DOHH2 (cell line): ENCODE results near the gene TDRKH.
"Not testable (repeated sequence)": the region's sequence is repeated elsewhere in the genome, so short reads cannot be mapped to it uniquely, and the experiment has no call there.

Source experiments
- H3F3A ChIP-seq: fragments of 200-600 bp; sonication (generic), shearing (Covaris generic); 2 replicates; pipeline ENCODE4 v1.6.0; 2016; ENCODE audit warnings: antibody characterized with exemption, mild to moderate bottlenecking; ENCODE audit not compliant: control insufficient read depth, insufficient read depth
- H3K27ac ChIP-seq: fragments of 200-600 bp; sonication (generic); 2 replicates; pipeline ENCODE4 v1.5.1; 2014; ENCODE audit warnings: low read depth, mild to moderate bottlenecking, low read length, moderate library complexity
- H3K27me3 ChIP-seq: fragments of 200-600 bp; sonication (generic); 2 replicates; pipeline ENCODE4 v1.6.1; 2014; ENCODE audit warnings: mild to moderate bottlenecking, low read length, mixed read lengths; ENCODE audit not compliant: control insufficient read depth
- H3K36me3 ChIP-seq: fragments of 200-600 bp; sonication (generic); 2 replicates; pipeline ENCODE4 v1.6.1; 2014; ENCODE audit warnings: mild to moderate bottlenecking, low read length, moderate library complexity, mixed read lengths; ENCODE audit not compliant: control insufficient read depth
- H3K4me1 ChIP-seq: fragments of 200-600 bp; sonication (generic); 2 replicates; pipeline ENCODE4 v1.6.1; 2014; ENCODE audit warnings: mild to moderate bottlenecking, low read length, mixed read lengths; ENCODE audit not compliant: control insufficient read depth
- H3K4me2 ChIP-seq: fragments of 200-600 bp; sonication (generic); 2 replicates; pipeline ENCODE4 v1.6.0; 2014; ENCODE audit warnings: mild to moderate bottlenecking, low read length, moderate library complexity
- H3K4me3 ChIP-seq: fragments of 200-600 bp; sonication (generic); 2 replicates; pipeline ENCODE4 v1.5.1; 2014; ENCODE audit warnings: mild to moderate bottlenecking, low read length, mixed read lengths
- H3K79me2 ChIP-seq: fragments of 200-600 bp; sonication (generic); 2 replicates; pipeline ENCODE4 v1.6.1; 2014; ENCODE audit warnings: mild to moderate bottlenecking, low read length, mixed read lengths; ENCODE audit not compliant: control insufficient read depth
- H3K9me2 ChIP-seq: fragments of 200-600 bp; sonication (generic); replicated peaks from 2 replicates; pipeline ENCODE4 v1.6.1; 2014; ENCODE audit warnings: mild to moderate bottlenecking, low read length, mixed read lengths; ENCODE audit not compliant: control insufficient read depth
- H3K9me3 ChIP-seq: fragments of 200-600 bp; sonication (generic); 2 replicates; pipeline ENCODE4 v1.6.1; 2014; ENCODE audit warnings: antibody characterized with exemption, low read length, mixed read lengths; ENCODE audit not compliant: control insufficient read depth, insufficient read depth
- H4K20me1 ChIP-seq: fragments of 200-600 bp; sonication (generic); 2 replicates; pipeline ENCODE4 v1.6.0; 2014; ENCODE audit warnings: low read depth, mild to moderate bottlenecking, antibody characterized with exemption, low read length, moderate library complexity; ENCODE audit not compliant: control insufficient read depth, insufficient read depth
- EZH2phosphoT487 ChIP-seq: fragments of 200-600 bp; sonication (generic); IDR thresholded peaks from 2 replicates; pipeline ENCODE4 v1.6.1; 2017; ENCODE audit warnings: borderline replicate concordance, mild to moderate bottlenecking, antibody characterized with exemption, low read length, moderate library complexity, mixed read lengths
- TF ChIP-seq, protein P1 (sequence below): fragments of 200-600 bp; sonication (generic); IDR thresholded peaks from one replicate; pipeline ENCODE4 v1.5.1; 2014; ENCODE audit warnings: antibody characterized with exemption, mild to moderate bottlenecking, low read depth, low read length; ENCODE audit not compliant: poor library complexity, severe bottlenecking

The TDRKH gene

DNA sequence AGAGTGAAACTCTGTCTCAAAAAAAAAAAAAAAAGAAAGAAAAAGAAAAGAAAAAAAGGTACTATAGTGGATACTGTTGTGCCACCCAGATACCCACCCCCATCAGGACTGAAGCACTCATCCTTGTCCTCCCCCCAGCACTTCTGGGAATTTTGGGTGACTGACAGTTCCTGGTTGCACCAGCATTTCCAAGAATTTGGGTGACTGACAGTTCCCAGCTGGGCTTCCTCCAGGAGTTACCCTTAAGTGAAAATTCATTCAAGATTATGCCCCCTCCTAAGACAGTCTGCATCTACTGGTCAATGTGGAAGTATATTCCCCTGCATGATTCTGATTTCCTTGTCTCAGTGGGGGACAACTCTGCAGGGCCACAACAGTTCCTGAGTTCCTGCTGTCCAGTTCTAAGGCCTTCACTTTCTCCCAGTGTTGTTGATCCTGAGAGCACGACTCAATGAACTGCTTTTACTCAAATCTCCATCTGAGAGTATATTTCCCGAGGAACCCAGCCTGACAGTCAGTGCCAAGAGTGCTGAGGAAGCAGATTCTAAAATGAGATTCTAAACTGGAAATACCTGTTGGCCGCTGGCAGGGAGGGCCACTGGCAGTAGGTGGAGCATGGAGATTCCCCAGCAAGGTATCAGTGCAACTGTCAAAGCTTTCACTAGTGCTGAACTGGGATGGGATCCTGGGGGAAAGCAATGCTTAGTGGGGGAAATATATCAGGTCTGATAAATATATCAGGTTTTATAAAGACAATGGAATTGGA, 50.5 kb downstream of the TDRKH start:
- no peak overlapping the region for H3K4me2 ChIP-seq
- no peaks in the 10 kb centered on the region for H3F3A ChIP-seq
- H3K9me2 ChIP-seq: no peaks in the 10 kb centered on the region
- TF ChIP-seq, protein P1, sequence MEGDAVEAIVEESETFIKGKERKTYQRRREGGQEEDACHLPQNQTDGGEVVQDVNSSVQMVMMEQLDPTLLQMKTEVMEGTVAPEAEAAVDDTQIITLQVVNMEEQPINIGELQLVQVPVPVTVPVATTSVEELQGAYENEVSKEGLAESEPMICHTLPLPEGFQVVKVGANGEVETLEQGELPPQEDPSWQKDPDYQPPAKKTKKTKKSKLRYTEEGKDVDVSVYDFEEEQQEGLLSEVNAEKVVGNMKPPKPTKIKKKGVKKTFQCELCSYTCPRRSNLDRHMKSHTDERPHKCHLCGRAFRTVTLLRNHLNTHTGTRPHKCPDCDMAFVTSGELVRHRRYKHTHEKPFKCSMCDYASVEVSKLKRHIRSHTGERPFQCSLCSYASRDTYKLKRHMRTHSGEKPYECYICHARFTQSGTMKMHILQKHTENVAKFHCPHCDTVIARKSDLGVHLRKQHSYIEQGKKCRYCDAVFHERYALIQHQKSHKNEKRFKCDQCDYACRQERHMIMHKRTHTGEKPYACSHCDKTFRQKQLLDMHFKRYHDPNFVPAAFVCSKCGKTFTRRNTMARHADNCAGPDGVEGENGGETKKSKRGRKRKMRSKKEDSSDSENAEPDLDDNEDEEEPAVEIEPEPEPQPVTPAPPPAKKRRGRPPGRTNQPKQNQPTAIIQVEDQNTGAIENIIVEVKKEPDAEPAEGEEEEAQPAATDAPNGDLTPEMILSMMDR: no peak
- no peak for TF ChIP-seq EZH2phosphoT487
- H3K27ac ChIP-seq: no peak overlapping the region
- H4K20me1 ChIP-seq: no peaks in the 10 kb centered on the region
- no peaks in the 10 kb centered on the region for H3K36me3 ChIP-seq
- H3K79me2 ChIP-seq: no peaks in the 10 kb centered on the region
- H3K4me3 ChIP-seq: no peak overlapping the region
- H3K27me3 ChIP-seq: peaks cover 27% of the 10 kb centered on the region
- no peaks in the 10 kb centered on the region for H3K4me1 ChIP-seq
- peaks cover 14% of the 10 kb centered on the region for H3K9me3 ChIP-seq

DNA sequence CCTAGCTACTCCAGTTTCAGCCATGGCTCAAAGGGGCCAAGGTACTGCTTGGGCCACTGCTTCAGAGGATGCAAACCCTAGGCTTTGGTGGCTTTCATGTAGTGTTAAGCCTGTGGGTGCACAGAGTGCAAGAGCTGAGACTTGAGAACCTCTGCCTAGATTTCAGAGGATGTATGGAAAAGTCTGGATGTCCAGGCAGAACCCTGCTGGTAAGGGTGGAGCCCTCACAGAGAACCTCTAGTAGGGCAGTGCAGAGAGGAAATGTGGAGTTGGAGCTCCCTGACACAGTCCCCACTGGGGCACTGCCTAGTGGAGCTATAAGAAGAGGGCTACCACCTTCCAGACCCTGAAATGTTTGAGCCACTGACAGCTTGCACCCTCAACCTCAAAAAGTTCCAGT, 52.8 kb downstream of the TDRKH start:
- TF ChIP-seq EZH2phosphoT487: no peak
- TF ChIP-seq, protein P1: no peak
- Histone ChIP-seq H3K27ac (no peak overlapping the region), H3K36me3 (no peaks in the 10 kb centered on the region), H3K9me3 (peaks cover 14% of the 10 kb centered on the region), H3K4me1 (no peaks in the 10 kb centered on the region), H3K4me3 (no peak overlapping the region), H3K27me3 (peaks cover 18% of the 10 kb centered on the region), H3K79me2 (no peaks in the 10 kb centered on the region), H3K9me2 (no peaks in the 10 kb centered on the region), H4K20me1 (no peaks in the 10 kb centered on the region), H3F3A (no peaks in the 10 kb centered on the region), H3K4me2 (no peak overlapping the region)

DNA sequence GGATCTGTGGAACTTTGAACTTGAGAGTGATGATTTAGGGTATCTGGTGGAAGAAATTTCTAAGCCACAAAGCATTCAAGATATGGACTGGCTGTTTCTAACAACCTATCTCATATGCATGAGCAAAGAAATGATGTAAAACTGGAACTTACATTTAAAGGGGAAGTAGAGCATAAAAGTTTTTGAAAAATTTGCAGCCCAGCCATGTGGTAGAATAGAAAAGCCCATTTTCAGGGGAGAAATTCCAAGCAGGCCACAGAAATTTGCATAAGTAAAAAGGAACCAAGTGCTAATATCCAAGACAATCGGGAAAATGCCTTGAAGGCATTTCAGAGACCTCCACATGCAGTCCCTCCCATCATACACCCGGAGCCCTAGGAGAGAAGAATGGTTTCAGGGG, 53.3 kb downstream of the TDRKH start:
- H3K36me3 ChIP-seq: no peaks in the 10 kb centered on the region
- H3K4me2 ChIP-seq: no peak overlapping the region
- no peak overlapping the region for H3K27ac ChIP-seq
- no peaks in the 10 kb centered on the region for H3F3A ChIP-seq
- H3K4me1 ChIP-seq: no peaks in the 10 kb centered on the region
- H3K4me3 ChIP-seq: no peak overlapping the region
- peaks cover 14% of the 10 kb centered on the region for H3K9me3 ChIP-seq
- H4K20me1 ChIP-seq: no peaks in the 10 kb centered on the region
- TF ChIP-seq, protein P1: no peak
- no peak for TF ChIP-seq EZH2phosphoT487
- no peaks in the 10 kb centered on the region for H3K79me2 ChIP-seq
- peaks cover 15% of the 10 kb centered on the region for H3K27me3 ChIP-seq
- no peaks in the 10 kb centered on the region for H3K9me2 ChIP-seq

DNA sequence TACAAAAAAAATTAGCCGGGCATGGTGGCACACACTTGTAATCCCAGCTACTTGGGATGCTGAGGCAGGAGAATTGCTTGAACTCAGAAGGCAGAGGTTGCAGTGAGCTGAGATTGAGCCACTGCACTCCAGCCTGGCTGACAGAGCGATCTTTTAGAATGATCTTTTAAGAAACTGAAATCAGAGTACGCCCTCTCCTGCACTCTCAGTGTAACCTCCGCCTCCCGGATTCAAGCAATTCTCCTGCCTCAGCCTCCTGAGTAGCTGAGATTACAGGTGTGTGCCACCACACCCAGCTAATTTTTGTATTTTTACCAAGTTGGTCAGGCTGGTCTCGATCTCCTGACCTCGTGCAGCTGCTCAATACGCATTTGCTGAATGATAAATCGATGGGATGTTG, 56.3 kb downstream of the TDRKH start:
- H3F3A ChIP-seq, H3K4me2 ChIP-seq, H3K36me3 ChIP-seq, H3K9me2 ChIP-seq, H3K4me1 ChIP-seq, H3K27ac ChIP-seq, H3K4me3 ChIP-seq, H4K20me1 ChIP-seq, H3K79me2 ChIP-seq: not testable (repeated sequence)
- H3K9me3 ChIP-seq: peaks cover 14% of the 10 kb centered on the region
- H3K27me3 ChIP-seq: peaks cover 15% of the 10 kb centered on the region
